HepG2 (cell line): ENCODE data around the gene ZNF669. TPM values are rescaled to one million over a fixed set of nuclear protein-coding genes. Genes with fewer than 3 reads are reported as not detected.
A peak's percentile ranks its signal among the peaks of the same experiment; 100 is the strongest.

Experiments used
- ATAC-seq: fragments of 200-7000 bp; cut with Tn5 transposase; 3 replicates; pipeline ENCODE4 v1.9.1; 2020; ENCODE audit warnings: mild to moderate bottlenecking, moderate library complexity
- BruUV-seq: library from RNA; stranded (reverse); fragments of 400-500 nt; replicated peaks from 2 replicates; lab custom pipeline; 2021; lab: Mats Ljungman, UMichigan
- CTCF ChIA-PET: fragments of 300-600 bp; formaldehyde crosslinking; extraction: SDS; loops from one replicate; lab custom pipeline; 2021; ENCODE audit warnings: low total read pairs, inconsistent platforms, low intra/inter-chr PET ratio; lab: Yijun Ruan, JAX
- POLR2A ChIA-PET: fragments of 350-600 bp; sonication (Branson Sonifier 250); formaldehyde crosslinking; loops from one replicate; lab custom pipeline; 2020; ENCODE audit warnings: antibody characterized with exemption, inconsistent platforms; lab: Yijun Ruan, JAX
- DNase-seq: peaks from one replicate; pipeline ENCODE4 v3.0.0-alpha.2; 2015; ENCODE audit warnings: low spot score
- FAIRE-seq: peaks from 3 replicates; lab custom pipeline; 2011; peaks lifted over from hg19 to GRCh38; lab: Jason Lieb, UNC
- H2AFZ ChIP-seq: one replicate; pipeline ENCODE4 v1.6.1; 2011; ENCODE audit warnings: low read length, inconsistent platforms
- H3K27ac ChIP-seq: fragments of 300-600 bp; 3 replicates; pipeline ENCODE4 v1.8.0; 2011; ENCODE audit warnings: mixed run types, mild to moderate bottlenecking, mixed read lengths, low read length, inconsistent platforms; ENCODE audit not compliant: insufficient read depth; ENCODE audit errors: extremely low read length
- H3K27me3 ChIP-seq, 2 experiments: fragments of 200-600 bp in 1 of 2; 2 replicates in 1 of 2; 3 replicates in 1 of 2; pipeline versions ENCODE4 v1.6.0 to v1.8.0; 2011; ENCODE audit warnings: low read length in 2 of 2, mild to moderate bottlenecking in 2 of 2, moderate library complexity in 2 of 2, inconsistent platforms in 1 of 2; ENCODE audit not compliant: insufficient read depth in 2 of 2, control insufficient read depth in 1 of 2
- H3K36me3 ChIP-seq, 2 experiments: fragments of 200-600 bp in 1 of 2; replicated peaks in 1 of 2; 2 replicates in 1 of 2; 3 replicates in 1 of 2; pipeline versions ENCODE4 v1.5.1 to v1.8.0; 2011; ENCODE audit warnings: low read length in 2 of 2, inconsistent platforms in 1 of 2; ENCODE audit not compliant: insufficient read depth in 2 of 2, control insufficient read depth in 1 of 2
- H3K4me1 ChIP-seq: 2 replicates; pipeline ENCODE4 v1.5.1; 2012; ENCODE audit warnings: low read length, inconsistent platforms; ENCODE audit not compliant: insufficient read depth
- H3K4me2 ChIP-seq: 2 replicates; pipeline ENCODE4 v1.6.0; 2011; ENCODE audit warnings: low read depth, low read length, inconsistent platforms
- H3K4me3 ChIP-seq, 3 experiments: fragments of 200-600 bp in 1 of 3; sonication (generic), shearing (Covaris generic) in 1 of 3; replicated peaks in 1 of 3; 2 replicates each; pipeline ENCODE4 v1.5.1; 2011 to 2016; ENCODE audit warnings: low read length in 3 of 3, inconsistent platforms in 2 of 3, low read depth in 2 of 3, mild to moderate bottlenecking in 2 of 3, control low read depth in 1 of 3, mixed read lengths in 1 of 3; ENCODE audit not compliant: insufficient read depth in 1 of 3
- H3K79me2 ChIP-seq: one replicate; pipeline ENCODE4 v1.6.1; 2011; ENCODE audit warnings: low read length, inconsistent platforms; ENCODE audit not compliant: insufficient read depth
- H3K9ac ChIP-seq: 2 replicates; pipeline ENCODE4 v1.6.0; 2011; ENCODE audit warnings: mild to moderate bottlenecking, low read depth, low read length, inconsistent platforms; ENCODE audit not compliant: insufficient read depth
- H3K9me3 ChIP-seq: 2 replicates; pipeline ENCODE4 v1.5.1; 2012; ENCODE audit warnings: mild to moderate bottlenecking, low read length
- H4K20me1 ChIP-seq: 2 replicates; pipeline ENCODE4 v1.6.0; 2011; ENCODE audit warnings: inconsistent platforms, mild to moderate bottlenecking, low read length, moderate library complexity; ENCODE audit not compliant: insufficient read depth
- HOXA7 ChIP-seq: sonication (generic); formaldehyde crosslinking; IDR thresholded peaks from 2 replicates; pipeline ENCODE4 v1.8.1; 2022; ENCODE audit warnings: mild to moderate bottlenecking, missing genetic modification reagents, moderate library complexity
- KAT8 ChIP-seq: IDR thresholded peaks from 2 replicates; pipeline ENCODE4 v1.6.1; 2016; ENCODE audit warnings: missing genetic modification reagents, missing compliant biosample characterization
- MZF1 ChIP-seq: sonication (generic); formaldehyde crosslinking; IDR thresholded peaks from 2 replicates; pipeline ENCODE4 v1.8.1; 2023; ENCODE audit warnings: mild to moderate bottlenecking, missing genetic modification reagents, borderline replicate concordance
- RAD21 ChIP-seq: fragments of 450-650 bp; formaldehyde crosslinking; IDR thresholded peaks from 2 replicates; pipeline ENCODE4 v1.5.0; 2020; ENCODE audit warnings: mild to moderate bottlenecking
- SIX4 ChIP-seq: sonication (generic); formaldehyde crosslinking; IDR thresholded peaks from 2 replicates; pipeline ENCODE4 v1.4.0; 2020; ENCODE audit warnings: missing genetic modification reagents
- SYNCRIP ChIP-seq: fragments of 200-400 bp; formaldehyde crosslinking; IDR thresholded peaks from 2 replicates; pipeline ENCODE4 v1.6.1; 2018; ENCODE audit warnings: mild to moderate bottlenecking, low read depth, low read length; ENCODE audit not compliant: insufficient read depth
- YEATS4 ChIP-seq: sonication (generic); formaldehyde crosslinking; IDR thresholded peaks from 2 replicates; pipeline ENCODE4 v1.4.0; 2020; ENCODE audit warnings: missing genetic modification reagents, borderline replicate concordance
- ZNF251 ChIP-seq: sonication (generic); formaldehyde crosslinking; IDR thresholded peaks from 2 replicates; pipeline ENCODE4 v1.9.0; 2021; ENCODE audit warnings: mild to moderate bottlenecking, missing genetic modification reagents
- ZNF562 ChIP-seq: sonication (generic); formaldehyde crosslinking; IDR thresholded peaks from 2 replicates; pipeline ENCODE4 v1.8.0; 2022; ENCODE audit warnings: missing genetic modification reagents, borderline replicate concordance
- ZNF768 ChIP-seq: sonication (generic); formaldehyde crosslinking; IDR thresholded peaks from 2 replicates; pipeline ENCODE4 v1.4.0; 2020; ENCODE audit warnings: missing genetic modification reagents
- WGBS: methylation state at CpG from one replicate; pipeline ENCODE4 v1.1.6; 2017; ENCODE audit warnings: low lambda C conversion rate; 5-methylcytosine and 5-hydroxymethylcytosine counted together
- in situ Hi-C: cut with HindIII; loops from 2 replicates; pipeline ENCODE4 v1.10.0; 2017; ENCODE audit warnings: low pct_unique_long_range_greater_than_20kb; ENCODE audit not compliant: extremely low pct_ligation_motif_present
- intact Hi-C: fragments of 100-400 bp; cut with micrococcal nuclease; formaldehyde crosslinking; loops from one replicate; pipeline ENCODE4 v1.10.0; 2022; ENCODE audit not compliant: unreplicated experiment
- polyA plus RNA-seq, 8 experiments: library from polyadenylated mRNA; depleted of rRNA in 3 of 8; stranded (reverse) in 7 of 8; unstranded in 1 of 8; fragments of >200 nt; fragmentation: Illumina TruSeq in 4 of 8; extraction: Trizol in 4 of 8; gene quantifications; 2 replicates each; pipeline versions ENCODE4 v1.2.1 to v1.2.3, GENCODE V29; 2011 to 2016; ENCODE audit warnings: low read depth in 4 of 8, missing spikeins in 1 of 8, mixed read lengths in 1 of 8; ENCODE audit not compliant: insufficient read depth in 1 of 8
- total RNA-seq, 5 experiments: library from RNA; depleted of rRNA; stranded (reverse); fragments of >200 nt; fragmentation: Illumina TruSeq; extraction: Trizol; gene quantifications; 2 replicates each; pipeline ENCODE4 v1.2.3, GENCODE V29; 2016; ENCODE audit warnings: low read depth in 1 of 5
- TF ChIP-seq, protein P1 (sequence below): sonication (generic); formaldehyde crosslinking; IDR thresholded peaks from 2 replicates; pipeline ENCODE4 v1.4.0; 2020; ENCODE audit warnings: missing genetic modification reagents, borderline replicate concordance
- TF ChIP-seq, protein P2 (sequence below): IDR thresholded peaks from 2 replicates; pipeline ENCODE4 v1.6.1; 2016; ENCODE audit warnings: low read depth
- TF ChIP-seq, protein P3 (sequence below): IDR thresholded peaks from 2 replicates; pipeline ENCODE4 v1.6.1; 2016; ENCODE audit warnings: missing compliant biosample characterization, missing genetic modification reagents, borderline replicate concordance
- TF ChIP-seq, protein P4 (sequence below): sonication (generic); formaldehyde crosslinking; IDR thresholded peaks from 2 replicates; pipeline ENCODE4 v1.5.1; 2020; ENCODE audit warnings: mild to moderate bottlenecking, missing genetic modification reagents, moderate library complexity

Gene ZNF669
- total and polyA plus RNA-seq, 2 of the 13 experiments (the other 11 are each of a cell fraction or from before 2014, with no cell fraction given), result 3.1 to 14.6 TPM

DNA sequence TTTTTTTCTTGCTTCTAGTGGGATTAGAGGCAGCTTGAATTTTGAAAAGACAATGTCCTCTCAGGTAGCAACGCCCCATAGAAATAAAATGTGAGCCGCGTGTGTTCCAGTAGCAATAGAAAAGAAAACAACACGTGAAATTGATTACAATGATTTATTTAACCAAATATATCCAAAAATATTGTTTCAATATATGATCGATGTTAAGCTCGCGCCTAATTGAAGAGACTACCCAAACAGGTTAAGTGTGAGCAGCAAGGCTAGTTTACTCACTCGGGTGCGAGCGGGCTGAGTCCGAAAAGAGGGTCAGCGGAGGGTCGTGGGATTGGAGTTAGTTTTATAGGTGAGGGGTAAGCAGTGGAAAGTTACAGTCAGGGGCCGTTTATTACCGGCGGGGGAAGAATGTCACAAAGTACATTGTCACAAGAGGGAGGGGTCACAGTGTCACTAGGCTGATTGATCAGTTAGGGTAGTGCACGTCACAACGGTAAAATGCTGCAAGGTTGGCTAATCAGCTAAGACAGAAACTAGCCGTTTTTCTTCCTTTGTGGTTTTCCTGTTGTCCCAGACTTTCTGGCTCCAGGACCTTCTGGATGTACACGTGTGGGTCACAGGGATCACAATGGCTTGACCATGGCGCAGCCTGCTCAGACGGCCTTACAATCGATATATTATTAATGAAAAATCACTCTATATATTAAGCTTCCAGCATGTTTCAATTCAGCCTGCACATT is 24.8 kb downstream of the ZNF669 start:
- Histone ChIP-seq H3K27me3 (no peaks in the 10 kb centered on the region; a peak in 1 of 5 replicates), H3K79me2 (peaks cover 39% of the 10 kb centered on the region), H3K4me3 (peak overlapping the region; percentile 20 to 78 (median 36); a peak in 4 of 6 replicates), H3K36me3 (no peaks in the 10 kb centered on the region), H2AFZ (no peak overlapping the region), H3K9ac (peak overlapping the region; percentile 87), H3K4me2 (peak overlapping the region; percentile 65), H4K20me1 (peaks cover 5% of the 10 kb centered on the region; the same call in 1 of the 2 replicates), H3K4me1 (peaks cover 33% of the 10 kb centered on the region), H3K27ac (peak overlapping the region; percentile 90), H3K9me3 (no peaks in the 10 kb centered on the region)
- CTCF ChIA-PET, result no interaction called here
- DNase-seq, result peak; percentile 88
- FAIRE-seq, result peak; percentile 82
- peak; percentile 57 for ATAC-seq
- intact Hi-C loops (loop anchor here (2.0 kb wide), 1 partner anchor 149 kb away; the partner anchor contains the start of gene AHCTF1), in situ Hi-C loops (no loop called here)
- no TSS peak for BruUV-seq
- WGBS, result 46% methylated on average over 23 of the region's 23 CpGs
- POLR2A ChIA-PET, result interaction anchor here (1.0 to 1.8 kb wide), 4 partner anchors 10 to 36 kb away, joined by 3 to 6 read pairs (median 4); no protein-coding TSS in a partner anchor
- TF ChIP-seq, protein P1, sequence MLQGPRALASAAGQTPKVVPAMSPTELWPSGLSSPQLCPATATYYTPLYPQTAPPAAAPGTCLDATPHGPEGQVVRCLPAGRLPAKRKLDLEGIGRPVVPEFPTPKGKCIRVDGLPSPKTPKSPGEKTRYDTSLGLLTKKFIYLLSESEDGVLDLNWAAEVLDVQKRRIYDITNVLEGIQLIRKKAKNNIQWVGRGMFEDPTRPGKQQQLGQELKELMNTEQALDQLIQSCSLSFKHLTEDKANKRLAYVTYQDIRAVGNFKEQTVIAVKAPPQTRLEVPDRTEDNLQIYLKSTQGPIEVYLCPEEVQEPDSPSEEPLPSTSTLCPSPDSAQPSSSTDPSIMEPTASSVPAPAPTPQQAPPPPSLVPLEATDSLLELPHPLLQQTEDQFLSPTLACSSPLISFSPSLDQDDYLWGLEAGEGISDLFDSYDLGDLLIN (CRISPR knock-in tag), result no peak
- TF ChIP-seq, protein P2, sequence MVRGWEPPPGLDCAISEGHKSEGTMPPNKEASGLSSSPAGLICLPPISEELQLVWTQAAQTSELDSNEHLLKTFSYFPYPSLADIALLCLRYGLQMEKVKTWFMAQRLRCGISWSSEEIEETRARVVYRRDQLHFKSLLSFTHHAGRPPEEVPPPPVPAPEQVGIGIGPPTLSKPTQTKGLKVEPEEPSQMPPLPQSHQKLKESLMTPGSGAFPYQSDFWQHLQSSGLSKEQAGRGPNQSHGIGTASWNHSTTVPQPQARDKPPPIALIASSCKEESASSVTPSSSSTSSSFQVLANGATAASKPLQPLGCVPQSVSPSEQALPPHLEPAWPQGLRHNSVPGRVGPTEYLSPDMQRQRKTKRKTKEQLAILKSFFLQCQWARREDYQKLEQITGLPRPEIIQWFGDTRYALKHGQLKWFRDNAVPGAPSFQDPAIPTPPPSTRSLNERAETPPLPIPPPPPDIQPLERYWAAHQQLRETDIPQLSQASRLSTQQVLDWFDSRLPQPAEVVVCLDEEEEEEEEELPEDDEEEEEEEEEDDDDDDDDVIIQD (CRISPR knock-in tag), result peak; percentile 61; the same call in 1 of the 2 replicates
- no peak for TF ChIP-seq SYNCRIP
- TF ChIP-seq ZNF251 (CRISPR knock-in tag), result no peak
- TF ChIP-seq MZF1 (CRISPR knock-in tag), result no peak
- TF ChIP-seq ZNF768, result no peak
- TF ChIP-seq, protein P3, sequence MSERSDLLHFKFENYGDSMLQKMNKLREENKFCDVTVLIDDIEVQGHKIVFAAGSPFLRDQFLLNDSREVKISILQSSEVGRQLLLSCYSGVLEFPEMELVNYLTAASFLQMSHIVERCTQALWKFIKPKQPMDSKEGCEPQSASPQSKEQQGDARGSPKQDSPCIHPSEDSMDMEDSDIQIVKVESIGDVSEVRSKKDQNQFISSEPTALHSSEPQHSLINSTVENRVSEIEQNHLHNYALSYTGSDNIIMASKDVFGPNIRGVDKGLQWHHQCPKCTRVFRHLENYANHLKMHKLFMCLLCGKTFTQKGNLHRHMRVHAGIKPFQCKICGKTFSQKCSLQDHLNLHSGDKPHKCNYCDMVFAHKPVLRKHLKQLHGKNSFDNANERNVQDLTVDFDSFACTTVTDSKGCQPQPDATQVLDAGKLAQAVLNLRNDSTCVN (CRISPR knock-in tag), result peak; percentile 89
- TF ChIP-seq SIX4 (CRISPR knock-in tag), result no peak
- no peak for TF ChIP-seq RAD21 (CRISPR knock-in tag)
- no peak for TF ChIP-seq HOXA7 (CRISPR knock-in tag)
- TF ChIP-seq, protein P4, sequence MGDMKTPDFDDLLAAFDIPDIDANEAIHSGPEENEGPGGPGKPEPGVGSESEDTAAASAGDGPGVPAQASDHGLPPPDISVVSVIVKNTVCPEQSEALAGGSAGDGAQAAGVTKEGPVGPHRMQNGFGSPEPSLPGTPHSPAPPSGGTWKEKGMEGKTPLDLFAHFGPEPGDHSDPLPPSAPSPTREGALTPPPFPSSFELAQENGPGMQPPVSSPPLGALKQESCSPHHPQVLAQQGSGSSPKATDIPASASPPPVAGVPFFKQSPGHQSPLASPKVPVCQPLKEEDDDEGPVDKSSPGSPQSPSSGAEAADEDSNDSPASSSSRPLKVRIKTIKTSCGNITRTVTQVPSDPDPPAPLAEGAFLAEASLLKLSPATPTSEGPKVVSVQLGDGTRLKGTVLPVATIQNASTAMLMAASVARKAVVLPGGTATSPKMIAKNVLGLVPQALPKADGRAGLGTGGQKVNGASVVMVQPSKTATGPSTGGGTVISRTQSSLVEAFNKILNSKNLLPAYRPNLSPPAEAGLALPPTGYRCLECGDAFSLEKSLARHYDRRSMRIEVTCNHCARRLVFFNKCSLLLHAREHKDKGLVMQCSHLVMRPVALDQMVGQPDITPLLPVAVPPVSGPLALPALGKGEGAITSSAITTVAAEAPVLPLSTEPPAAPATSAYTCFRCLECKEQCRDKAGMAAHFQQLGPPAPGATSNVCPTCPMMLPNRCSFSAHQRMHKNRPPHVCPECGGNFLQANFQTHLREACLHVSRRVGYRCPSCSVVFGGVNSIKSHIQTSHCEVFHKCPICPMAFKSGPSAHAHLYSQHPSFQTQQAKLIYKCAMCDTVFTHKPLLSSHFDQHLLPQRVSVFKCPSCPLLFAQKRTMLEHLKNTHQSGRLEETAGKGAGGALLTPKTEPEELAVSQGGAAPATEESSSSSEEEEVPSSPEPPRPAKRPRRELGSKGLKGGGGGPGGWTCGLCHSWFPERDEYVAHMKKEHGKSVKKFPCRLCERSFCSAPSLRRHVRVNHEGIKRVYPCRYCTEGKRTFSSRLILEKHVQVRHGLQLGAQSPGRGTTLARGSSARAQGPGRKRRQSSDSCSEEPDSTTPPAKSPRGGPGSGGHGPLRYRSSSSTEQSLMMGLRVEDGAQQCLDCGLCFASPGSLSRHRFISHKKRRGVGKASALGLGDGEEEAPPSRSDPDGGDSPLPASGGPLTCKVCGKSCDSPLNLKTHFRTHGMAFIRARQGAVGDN (CRISPR knock-in tag), result no peak
- TF ChIP-seq ZNF562 (CRISPR knock-in tag), result no peak
- TF ChIP-seq KAT8, result no peak
- no peak for TF ChIP-seq YEATS4 (CRISPR knock-in tag)
